B cell (primary cell): ENCODE data around the gene TFDP3. TPM values are rescaled to one million over a fixed set of nuclear protein-coding genes. Genes with fewer than 3 reads are reported as not detected.

Experiments
- ATAC-seq: fragments of 200-7000 bp; cut with Tn5 transposase; one replicate; pipeline ENCODE4 v1.10.0; 2021; ENCODE audit warnings: low read depth, mild to moderate bottlenecking, moderate number of reproducible peaks, moderate library complexity
- CTCF ChIA-PET: fragments of 350-600 bp; sonication (Branson Sonifier 250); formaldehyde crosslinking; loops from one replicate; lab custom pipeline; 2021; ENCODE audit warnings: antibody characterized with exemption, inconsistent platforms; lab: Charles Lee
- POLR2A ChIA-PET: fragments of 350-600 bp; sonication (Branson Sonifier 250); formaldehyde crosslinking; loops from one replicate; lab custom pipeline; 2021; ENCODE audit warnings: antibody characterized with exemption; lab: Charles Lee
- DNase-seq: peaks from one replicate; pipeline ENCODE4 v3.0.0; 2013
- H2AFZ ChIP-seq: 2 replicates; pipeline ENCODE4 v1.6.1; 2012; ENCODE audit warnings: mild to moderate bottlenecking, low read depth, low read length; ENCODE audit not compliant: insufficient read depth, poor library complexity, severe bottlenecking
- H3K27ac ChIP-seq, 2 donors: 1 replicate in 1 of 2; 2 replicates in 1 of 2; pipeline ENCODE4 v1.5.1; 2012 to 2013; ENCODE audit warnings: low read length in 2 of 2, mild to moderate bottlenecking in 2 of 2, moderate library complexity in 1 of 2
- H3K27me3 ChIP-seq, 4 experiments: fragments of 200-600 bp in 1 of 4; sonication (generic) in 1 of 4; replicated peaks in 1 of 4; 1 replicate in 2 of 4; 2 replicates in 2 of 4; pipeline versions ENCODE4 v1.6.1 to v1.7.0; 2013 to 2016; ENCODE audit warnings: low read length in 3 of 4, mild to moderate bottlenecking in 2 of 4, mixed read lengths in 1 of 4, moderate library complexity in 1 of 4; ENCODE audit not compliant: insufficient read depth in 4 of 4, control insufficient read depth in 3 of 4; ENCODE audit errors: control extremely low read depth in 1 of 4
- H3K36me3 ChIP-seq, 2 experiments: replicated peaks in 1 of 2; 1 replicate in 1 of 2; 2 replicates in 1 of 2; pipeline versions ENCODE4 v1.6.1 to v1.7.1; 2013; ENCODE audit warnings: low read length in 1 of 2; ENCODE audit not compliant: insufficient read depth in 2 of 2, control insufficient read depth in 1 of 2; ENCODE audit errors: control extremely low read depth in 1 of 2, extremely low read depth in 1 of 2
- H3K4me1 ChIP-seq, 2 donors: fragments of 200-600 bp in 1 of 2; sonication (generic) in 1 of 2; 1 replicate in 1 of 2; 2 replicates in 1 of 2; pipeline versions ENCODE4 v1.5.1 to v1.6.1; 2013 to 2017; ENCODE audit warnings: low read length in 2 of 2; ENCODE audit not compliant: control insufficient read depth in 2 of 2, insufficient read depth in 2 of 2
- H3K4me2 ChIP-seq: replicated peaks from 2 replicates; pipeline ENCODE3; 2012; ENCODE audit warnings: mild to moderate bottlenecking, low read depth, low read length; ENCODE audit not compliant: poor library complexity, severe bottlenecking
- H3K4me3 ChIP-seq, 5 experiments: fragments of 200-600 bp in 1 of 5; sonication (generic) in 1 of 5; 1 replicate in 3 of 5; 2 replicates in 2 of 5; pipeline versions ENCODE4 v1.5.1 to v1.7.0; 2011 to 2016; ENCODE audit warnings: low read length in 4 of 5, mild to moderate bottlenecking in 4 of 5, low read depth in 2 of 5, control low read depth in 1 of 5, moderate library complexity in 1 of 5; ENCODE audit not compliant: insufficient read depth in 1 of 5; ENCODE audit errors: control extremely low read depth in 1 of 5, extremely low read depth in 1 of 5
- H3K79me2 ChIP-seq: fragments of 200-600 bp; sonication (generic); one replicate; pipeline ENCODE4 v1.6.0; 2016; ENCODE audit warnings: low read length; ENCODE audit not compliant: control insufficient read depth, insufficient read depth
- H3K9ac ChIP-seq: fragments of 200-600 bp; sonication (generic); 2 replicates; pipeline ENCODE4 v1.6.1; 2017; ENCODE audit warnings: mild to moderate bottlenecking, low read length, moderate library complexity
- H3K9me3 ChIP-seq, 3 donors: one replicate each; pipeline versions ENCODE4 v1.6.1 to v1.7.1; 2013; ENCODE audit warnings: low read length in 2 of 3; ENCODE audit not compliant: control insufficient read depth in 2 of 3, insufficient read depth in 1 of 3; ENCODE audit errors: control extremely low read depth in 1 of 3
- H4K20me1 ChIP-seq: 2 replicates; pipeline ENCODE4 v1.6.0; 2012; ENCODE audit warnings: mild to moderate bottlenecking, low read length; ENCODE audit not compliant: insufficient read depth, control insufficient read depth, poor library complexity, severe bottlenecking
- H3K27ac Mint-ChIP-seq: one replicate; pipeline ENCODE4 v1.8.0; 2021; ENCODE audit warnings: mixed read lengths
- H3K27me3 Mint-ChIP-seq: one replicate; pipeline ENCODE4 v1.8.0; 2021; ENCODE audit warnings: mixed read lengths
- H3K4me1 Mint-ChIP-seq: one replicate; pipeline ENCODE4 v1.8.0; 2021; ENCODE audit warnings: mixed read lengths
- H3K4me3 Mint-ChIP-seq: one replicate; pipeline ENCODE4 v1.8.0; 2021; ENCODE audit warnings: mixed read lengths
- H3K9me3 Mint-ChIP-seq: one replicate; pipeline ENCODE4 v1.8.0; 2022; ENCODE audit warnings: mixed read lengths; ENCODE audit not compliant: insufficient read depth
- CTCF ChIP-seq: fragments of 200-600 bp; IDR thresholded peaks from one replicate; pipeline ENCODE4 v1.8.0; 2022; ENCODE audit warnings: antibody characterized with exemption, mild to moderate bottlenecking
- EZH2 ChIP-seq: IDR thresholded peaks from 2 replicates; pipeline ENCODE4 v1.6.1; 2012; ENCODE audit warnings: borderline replicate concordance, low read depth, mild to moderate bottlenecking, moderate library complexity, low read length; ENCODE audit not compliant: insufficient read depth, poor library complexity, severe bottlenecking
- WGBS: methylation state at CpG from one replicate; pipeline ENCODE4 v1.1.5; 2013; ENCODE audit warnings: missing lambda C conversion rate; ENCODE audit not compliant: insufficient coverage; 5-methylcytosine and 5-hydroxymethylcytosine counted together
- intact Hi-C: fragments of 100-400 bp; cut with micrococcal nuclease; formaldehyde crosslinking; loops from one replicate; pipeline ENCODE4 v1.10.0; 2022
- polyA plus RNA-seq: library from polyadenylated mRNA; depleted of rRNA; stranded (reverse); fragments of >200 nt; gene quantifications from 2 replicates; pipeline ENCODE4 v1.2.3, GENCODE V29; 2012
- total RNA-seq, 2 donors: library from RNA; stranded (reverse); fragments of 120-200 nt in 1 of 2; gene quantifications; 1 replicate in 1 of 2; 2 replicates in 1 of 2; pipeline versions ENCODE4 v1.2.3 to v1.2.4, GENCODE V29; 2013 to 2022

The TFDP3 gene
- total and polyA plus RNA-seq, 2 donors (not counting 1 experiment from before 2014, with no cell fraction given) = not detected

DNA sequence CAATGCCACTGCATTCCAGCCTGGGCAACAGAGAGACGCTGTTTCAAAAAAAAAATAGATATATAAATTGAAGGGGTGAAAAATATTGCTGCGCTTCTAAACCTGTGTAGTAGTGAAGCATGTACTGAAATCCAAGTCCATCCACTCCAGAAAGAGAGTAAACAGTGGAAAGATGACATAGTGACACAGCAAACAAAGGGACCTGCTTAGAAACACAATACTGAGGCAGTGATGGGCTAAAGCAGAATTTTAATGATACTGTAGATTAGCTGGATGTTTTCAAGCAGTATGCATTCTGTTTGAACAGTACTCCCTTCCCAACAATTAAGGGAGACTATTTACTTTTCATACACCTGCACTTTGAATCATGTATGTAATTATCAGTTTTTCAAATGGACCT is 42.5 kb downstream of the TFDP3 start:
- Histone ChIP-seq H3K79me2 (no peaks in the 10 kb centered on the region), H3K4me3 (no peak overlapping the region), H3K27me3 (no peaks in the 10 kb centered on the region), H3K9ac (no peak overlapping the region), H3K4me1 (no peaks in the 10 kb centered on the region), H3K9me3 (no peaks in the 10 kb centered on the region), H3K4me2 (no peak overlapping the region), H4K20me1 (no peaks in the 10 kb centered on the region), H2AFZ (no peak overlapping the region), H3K36me3 (no peaks in the 10 kb centered on the region), H3K27ac (no peak overlapping the region)
- Mint-ChIP-seq H3K27me3 (no peaks in the 10 kb centered on the region), H3K27ac (no peak overlapping the region), H3K4me1 (no peaks in the 10 kb centered on the region), H3K9me3 (no peaks in the 10 kb centered on the region), H3K4me3 (no peak overlapping the region)
- ATAC-seq = no peak
- POLR2A ChIA-PET = no interaction called here
- intact Hi-C loops = no loop called here
- no peak for DNase-seq
- no CpG with 5 or more reads among the region's 2 CpGs for WGBS
- TF ChIP-seq EZH2 (no peak), CTCF (no peak)
- CTCF ChIA-PET = no interaction called here

DNA sequence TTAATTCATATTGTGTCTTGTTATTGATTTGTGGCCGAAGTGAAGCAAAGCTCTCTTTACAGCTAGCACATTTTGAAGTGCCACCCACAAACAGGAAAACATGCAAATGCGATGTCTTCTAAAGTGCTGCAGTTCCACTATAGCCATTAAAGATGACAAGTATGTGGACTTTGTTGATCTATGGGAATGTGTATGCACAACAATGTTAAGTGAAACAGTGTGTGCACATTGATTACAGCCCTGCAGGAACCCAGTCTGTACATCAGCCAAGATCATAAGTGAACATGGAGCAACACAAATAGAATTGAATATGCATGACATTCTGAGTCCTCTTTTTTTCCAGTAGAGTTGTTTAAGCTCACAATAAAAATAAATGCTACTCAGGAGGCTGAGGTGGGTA is 43.0 kb downstream of the TFDP3 start:
- intact Hi-C loops = no loop called here
- no peak overlapping the region for H3K4me3 ChIP-seq
- ChIA-PET CTCF (no interaction called here), POLR2A (no interaction called here)
- no peaks in the 10 kb centered on the region for H3K9me3 ChIP-seq
- Mint-ChIP-seq H3K4me1 (no peaks in the 10 kb centered on the region), H3K27ac (no peak overlapping the region), H3K9me3 (no peaks in the 10 kb centered on the region), H3K4me3 (no peak overlapping the region), H3K27me3 (no peaks in the 10 kb centered on the region)
- no peak overlapping the region for H3K9ac ChIP-seq
- H2AFZ ChIP-seq = no peak overlapping the region
- DNase-seq = no peak
- no peaks in the 10 kb centered on the region for H4K20me1 ChIP-seq
- no peak overlapping the region for H3K4me2 ChIP-seq
- H3K4me1 ChIP-seq = no peaks in the 10 kb centered on the region
- WGBS = no CpG with 5 or more reads among the region's 2 CpGs
- H3K36me3 ChIP-seq = no peaks in the 10 kb centered on the region
- no peaks in the 10 kb centered on the region for H3K27me3 ChIP-seq
- no peak for ATAC-seq
- no peak overlapping the region for H3K27ac ChIP-seq
- no peaks in the 10 kb centered on the region for H3K79me2 ChIP-seq
- TF ChIP-seq CTCF (no peak), EZH2 (no peak)
